Fibroblast of lung (primary cell): ENCODE data around the gene RND3. TPM values are rescaled to one million over a fixed set of nuclear protein-coding genes. Genes with fewer than 3 reads are reported as not detected.

Experiments
- DNase-seq, 2 donors: peaks; one replicate each; pipeline versions ENCODE4 v3.0.0 to v3.0.0-alpha.2; 2010; ENCODE audit warnings: low read depth in 2 of 2
- H2AFZ ChIP-seq: 2 replicates; pipeline ENCODE4 v1.5.1; 2012; ENCODE audit warnings: low read length, control low read depth, inconsistent platforms
- H3K27ac ChIP-seq: 2 replicates; pipeline ENCODE4 v1.5.1; 2011; ENCODE audit warnings: low read length, control low read depth; ENCODE audit not compliant: insufficient read depth
- H3K27me3 ChIP-seq: 2 replicates; pipeline ENCODE4 v1.5.1; 2011; ENCODE audit warnings: mild to moderate bottlenecking, low read length; ENCODE audit not compliant: control insufficient read depth, insufficient read depth
- H3K36me3 ChIP-seq: 2 replicates; pipeline ENCODE4 v1.5.1; 2011; ENCODE audit warnings: low read length; ENCODE audit not compliant: control insufficient read depth, insufficient read depth
- H3K4me1 ChIP-seq: 2 replicates; pipeline ENCODE4 v1.5.1; 2011; ENCODE audit warnings: low read length; ENCODE audit not compliant: control insufficient read depth, insufficient read depth; ENCODE audit errors: extremely low read depth
- H3K4me2 ChIP-seq: 2 replicates; pipeline ENCODE4 v1.5.1; 2011; ENCODE audit warnings: low read length, control low read depth; ENCODE audit not compliant: insufficient read depth; ENCODE audit errors: extremely low read depth
- H3K4me3 ChIP-seq, 4 experiments: fragments of 200-600 bp in 1 of 4; sonication (generic) in 1 of 4; replicated peaks in 1 of 4; 2 replicates each; pipeline ENCODE4 v1.5.1; 2011 to 2016; ENCODE audit warnings: low read length in 4 of 4, low read depth in 3 of 4, mild to moderate bottlenecking in 3 of 4, control low read depth in 2 of 4, inconsistent platforms in 1 of 4, mixed read lengths in 1 of 4; ENCODE audit not compliant: insufficient read depth in 1 of 4; ENCODE audit errors: control extremely low read depth in 1 of 4
- H3K79me2 ChIP-seq: 2 replicates; pipeline ENCODE4 v1.5.1; 2012; ENCODE audit warnings: mild to moderate bottlenecking, low read length, inconsistent platforms; ENCODE audit not compliant: control insufficient read depth, insufficient read depth
- H3K9ac ChIP-seq: 2 replicates; pipeline ENCODE4 v1.5.1; 2011; ENCODE audit warnings: mild to moderate bottlenecking, low read length, control low read depth; ENCODE audit not compliant: insufficient read depth
- H3K9me3 ChIP-seq: 2 replicates; pipeline ENCODE4 v1.5.1; 2012; ENCODE audit warnings: low read depth, low read length; ENCODE audit not compliant: control insufficient read depth, insufficient read depth
- H4K20me1 ChIP-seq: 2 replicates; pipeline ENCODE4 v1.5.1; 2011; ENCODE audit warnings: low read length; ENCODE audit not compliant: control insufficient read depth, insufficient read depth; ENCODE audit errors: extremely low read depth
- EZH2 ChIP-seq: IDR thresholded peaks from 2 replicates; pipeline ENCODE4 v1.5.1; 2012; ENCODE audit warnings: low read length, control low read depth, mild to moderate bottlenecking; ENCODE audit errors: missing control alignments
- polyA plus RNA-seq, 2 donors: library from polyadenylated mRNA; depleted of rRNA in 1 of 2; stranded (reverse) in 1 of 2; unstranded in 1 of 2; fragments of >200 nt; gene quantifications; 2 replicates each; pipeline ENCODE4 v1.2.1, GENCODE V29; 2011 to 2012; ENCODE audit warnings: missing spikeins in 1 of 2
- total RNA-seq: library from RNA; depleted of rRNA; stranded (reverse); fragments of >200 nt; gene quantifications from 2 replicates; pipeline ENCODE4 v1.2.1, GENCODE V29; 2014
- TF ChIP-seq, protein P1 (sequence below), 2 donors: IDR thresholded peaks in 1 of 2; conservative IDR thresholded peaks in 1 of 2; 1 replicate in 1 of 2; 2 replicates in 1 of 2; pipeline ENCODE4 v1.5.1; 2011 to 2012; ENCODE audit warnings: low read length in 2 of 2, control low read depth in 1 of 2, inconsistent platforms in 1 of 2, low read depth in 1 of 2, mild to moderate bottlenecking in 1 of 2

Gene RND3
- total and polyA plus RNA-seq, 2 donors (not counting 1 experiment from before 2014, with no cell fraction given): 363 to 1,405 TPM

DNA sequence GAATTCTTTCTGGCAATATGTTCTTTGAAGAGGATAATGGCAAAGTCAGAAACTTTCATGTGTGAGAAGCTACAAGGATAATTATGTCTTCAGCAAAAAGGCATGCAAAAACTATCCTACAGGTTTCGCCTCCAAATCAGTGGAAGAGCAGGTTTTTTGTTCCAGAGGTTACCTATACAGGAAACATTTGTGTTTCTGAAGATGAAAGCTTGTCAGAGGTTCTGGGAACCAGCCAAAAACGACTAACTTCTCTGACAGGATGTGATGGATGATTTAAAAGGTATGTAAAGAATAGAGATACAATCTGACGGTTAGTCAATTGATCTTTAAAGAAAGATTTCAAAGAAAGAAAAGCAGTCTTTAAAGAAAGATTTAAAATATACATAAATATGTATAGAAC is 37.6 kb downstream of the RND3 start:
- TF ChIP-seq, protein P1, sequence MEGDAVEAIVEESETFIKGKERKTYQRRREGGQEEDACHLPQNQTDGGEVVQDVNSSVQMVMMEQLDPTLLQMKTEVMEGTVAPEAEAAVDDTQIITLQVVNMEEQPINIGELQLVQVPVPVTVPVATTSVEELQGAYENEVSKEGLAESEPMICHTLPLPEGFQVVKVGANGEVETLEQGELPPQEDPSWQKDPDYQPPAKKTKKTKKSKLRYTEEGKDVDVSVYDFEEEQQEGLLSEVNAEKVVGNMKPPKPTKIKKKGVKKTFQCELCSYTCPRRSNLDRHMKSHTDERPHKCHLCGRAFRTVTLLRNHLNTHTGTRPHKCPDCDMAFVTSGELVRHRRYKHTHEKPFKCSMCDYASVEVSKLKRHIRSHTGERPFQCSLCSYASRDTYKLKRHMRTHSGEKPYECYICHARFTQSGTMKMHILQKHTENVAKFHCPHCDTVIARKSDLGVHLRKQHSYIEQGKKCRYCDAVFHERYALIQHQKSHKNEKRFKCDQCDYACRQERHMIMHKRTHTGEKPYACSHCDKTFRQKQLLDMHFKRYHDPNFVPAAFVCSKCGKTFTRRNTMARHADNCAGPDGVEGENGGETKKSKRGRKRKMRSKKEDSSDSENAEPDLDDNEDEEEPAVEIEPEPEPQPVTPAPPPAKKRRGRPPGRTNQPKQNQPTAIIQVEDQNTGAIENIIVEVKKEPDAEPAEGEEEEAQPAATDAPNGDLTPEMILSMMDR (conservative IDR thresholded peaks at IDR 0.05 in 1 of 2, IDR thresholded peaks at IDR 0.05 in 1 of 2; ENCODE audit: low read depth in 1 of 2, low read length in 2 of 2): no peak
- TF ChIP-seq EZH2: no peak
- Histone ChIP-seq H2AFZ (no peak overlapping the region), H3K36me3 (no peaks in the 10 kb centered on the region), H4K20me1 (no peaks in the 10 kb centered on the region), H3K4me2 (no peak overlapping the region), H3K4me3 (no peak overlapping the region), H3K4me1 (no peaks in the 10 kb centered on the region), H3K9ac (no peak overlapping the region), H3K79me2 (no peaks in the 10 kb centered on the region), H3K27me3 (no peaks in the 10 kb centered on the region), H3K27ac (no peak overlapping the region), H3K9me3 (no peaks in the 10 kb centered on the region)
- DNase-seq: no peak

DNA sequence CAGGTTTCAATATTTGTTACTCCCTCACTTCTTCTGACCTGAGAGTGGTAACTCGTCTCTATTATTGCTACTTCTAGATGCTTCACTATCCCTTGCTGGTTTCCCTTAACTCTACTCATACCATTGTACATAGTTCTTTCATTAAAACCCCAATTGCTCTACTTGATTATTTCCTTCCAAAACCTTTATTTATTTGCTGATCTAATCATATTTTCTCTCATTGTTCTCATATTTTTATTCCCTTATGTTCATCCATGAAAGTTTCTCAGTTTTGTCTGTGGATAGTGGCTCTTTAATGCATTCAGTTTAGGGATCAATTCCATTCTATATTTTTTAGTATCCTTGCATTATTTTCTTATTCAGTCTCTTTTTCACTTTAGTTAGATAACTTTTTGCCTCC is 42.1 kb downstream of the RND3 start:
- DNase-seq: no peak
- Histone ChIP-seq H4K20me1 (no peaks in the 10 kb centered on the region), H3K9me3 (no peaks in the 10 kb centered on the region), H2AFZ (no peak overlapping the region), H3K4me3 (no peak overlapping the region), H3K4me2 (no peak overlapping the region), H3K36me3 (no peaks in the 10 kb centered on the region), H3K4me1 (no peaks in the 10 kb centered on the region), H3K27ac (no peak overlapping the region), H3K27me3 (no peaks in the 10 kb centered on the region), H3K79me2 (no peaks in the 10 kb centered on the region), H3K9ac (no peak overlapping the region)
- TF ChIP-seq, protein P1 (conservative IDR thresholded peaks at IDR 0.05 in 1 of 2, IDR thresholded peaks at IDR 0.05 in 1 of 2; ENCODE audit: low read depth in 1 of 2, low read length in 2 of 2): no peak
- TF ChIP-seq EZH2: no peak

DNA sequence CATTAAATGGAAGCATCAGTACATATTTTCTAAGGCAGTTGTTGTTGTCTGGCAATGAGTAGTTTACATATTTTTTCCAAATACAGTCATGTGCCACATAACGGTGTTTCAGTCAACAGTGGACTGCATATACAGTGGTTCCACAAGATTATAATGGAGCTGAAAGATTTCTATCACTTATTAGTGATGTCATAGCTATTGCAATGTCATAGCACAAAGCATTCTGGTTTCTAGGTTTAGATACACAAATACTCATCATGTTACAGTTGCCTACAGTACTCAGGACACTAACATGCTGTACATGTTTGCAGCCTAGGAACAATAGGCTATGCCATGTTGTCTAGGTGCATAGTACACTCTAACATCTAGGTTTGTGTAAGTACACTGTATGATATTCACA is 45.0 kb downstream of the RND3 start:
- Histone ChIP-seq H3K4me3 (no peak overlapping the region), H4K20me1 (no peaks in the 10 kb centered on the region), H3K27me3 (no peaks in the 10 kb centered on the region), H3K4me2 (no peak overlapping the region), H2AFZ (no peak overlapping the region), H3K4me1 (no peaks in the 10 kb centered on the region), H3K9ac (no peak overlapping the region), H3K79me2 (no peaks in the 10 kb centered on the region), H3K27ac (no peak overlapping the region), H3K9me3 (no peaks in the 10 kb centered on the region), H3K36me3 (no peaks in the 10 kb centered on the region)
- no peak for DNase-seq
- TF ChIP-seq, protein P1 (conservative IDR thresholded peaks at IDR 0.05 in 1 of 2, IDR thresholded peaks at IDR 0.05 in 1 of 2; ENCODE audit: low read depth in 1 of 2, low read length in 2 of 2): no peak
- TF ChIP-seq EZH2: no peak
